ENCODE results near the gene PCDH9. TPM values are rescaled to one million over a fixed set of nuclear protein-coding genes. Genes with fewer than 3 reads are reported as not detected.

The PCDH9 gene
- total and polyA plus RNA-seq, 2 of the 13 experiments (the other 11 are each of a cell fraction or from before 2014, with no cell fraction given), result 0.09 TPM; not detected in 1

DNA sequence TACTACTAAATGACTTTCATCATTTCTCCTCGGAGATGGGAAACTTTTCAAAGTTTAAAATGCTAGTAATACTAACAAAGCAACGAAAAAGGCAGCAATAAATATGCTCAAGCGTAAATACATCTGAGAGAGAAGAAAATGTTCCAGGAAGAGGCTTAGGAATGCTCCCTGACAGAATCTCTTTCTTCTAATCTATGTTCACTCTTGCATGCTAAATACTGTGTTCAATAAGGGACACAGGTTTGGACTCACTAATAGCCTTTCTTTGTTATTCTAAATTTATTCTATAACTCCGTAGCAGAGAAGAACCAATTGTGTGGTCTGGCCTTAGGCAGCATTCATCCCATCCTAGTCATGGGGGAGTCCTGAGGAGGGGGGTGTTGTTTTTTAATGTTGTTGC is 823.0 kb downstream of the PCDH9 start (continued):
- TF ChIP-seq RBM39 (IDR thresholded peaks at IDR 0.05; ENCODE audit: low read depth, low read length, poor library complexity, severe bottlenecking), result no peak
- no peak for TF ChIP-seq CCAR2 (optimal IDR thresholded peaks at IDR 0.05; ENCODE audit: low read depth, low read length)
- TF ChIP-seq, protein P1, sequence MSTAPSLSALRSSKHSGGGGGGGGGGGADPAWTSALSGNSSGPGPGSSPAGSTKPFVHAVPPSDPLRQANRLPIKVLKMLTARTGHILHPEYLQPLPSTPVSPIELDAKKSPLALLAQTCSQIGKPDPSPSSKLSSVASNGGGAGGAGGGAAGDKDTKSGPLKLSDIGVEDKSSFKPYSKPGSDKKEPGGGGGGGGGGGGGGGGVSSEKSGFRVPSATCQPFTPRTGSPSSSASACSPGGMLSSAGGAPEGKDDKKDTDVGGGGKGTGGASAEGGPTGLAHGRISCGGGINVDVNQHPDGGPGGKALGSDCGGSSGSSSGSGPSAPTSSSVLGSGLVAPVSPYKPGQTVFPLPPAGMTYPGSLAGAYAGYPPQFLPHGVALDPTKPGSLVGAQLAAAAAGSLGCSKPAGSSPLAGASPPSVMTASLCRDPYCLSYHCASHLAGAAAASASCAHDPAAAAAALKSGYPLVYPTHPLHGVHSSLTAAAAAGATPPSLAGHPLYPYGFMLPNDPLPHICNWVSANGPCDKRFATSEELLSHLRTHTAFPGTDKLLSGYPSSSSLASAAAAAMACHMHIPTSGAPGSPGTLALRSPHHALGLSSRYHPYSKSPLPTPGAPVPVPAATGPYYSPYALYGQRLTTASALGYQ (CRISPR knock-in tag; IDR thresholded peaks at IDR 0.05), result no peak

DNA sequence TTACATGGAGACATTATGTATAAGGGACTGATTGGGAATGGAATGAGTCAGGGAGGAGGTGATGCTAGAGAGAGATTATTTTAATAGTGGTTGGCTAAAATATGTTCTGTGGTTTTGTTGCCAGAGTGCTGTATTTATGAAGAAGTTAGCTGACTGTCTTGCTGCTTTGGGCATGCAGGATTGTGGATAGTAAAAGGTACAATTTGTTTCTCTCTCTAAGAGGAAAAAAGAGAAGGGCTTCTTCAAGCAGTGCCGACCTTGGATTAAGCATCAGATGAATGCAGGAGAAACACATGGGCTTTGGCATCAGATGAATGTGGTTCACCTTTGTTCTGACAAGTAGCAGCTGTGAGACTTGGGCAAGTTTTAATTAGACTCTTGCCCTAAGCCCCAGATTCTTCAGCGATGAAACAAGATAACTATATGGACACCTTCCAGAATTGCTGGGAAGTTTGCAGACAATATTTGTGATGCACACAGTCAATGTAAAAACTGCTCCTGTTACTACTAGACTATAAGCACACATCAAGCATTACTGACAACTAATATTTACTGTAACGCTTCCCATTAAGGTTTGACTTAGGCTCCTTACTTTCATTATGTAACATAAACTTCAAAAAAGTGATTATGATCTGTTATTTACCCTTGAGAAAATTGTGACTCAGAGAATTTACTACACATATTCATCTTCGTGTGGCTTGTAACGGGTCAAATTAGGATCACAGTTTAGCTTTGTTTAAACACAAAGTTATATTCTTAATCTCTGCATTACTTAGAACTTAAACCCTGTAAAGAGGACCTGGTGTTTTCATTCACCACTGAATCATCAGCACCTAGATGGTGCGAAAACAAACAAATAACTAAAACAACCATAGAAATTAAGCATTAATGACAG is 824.0 kb downstream of the PCDH9 start:
- ATAC-seq (no peak), FAIRE-seq (no peak), DNase-seq (ENCODE audit: low spot score) (no peak)
- Histone ChIP-seq H3K27ac (ENCODE audit: extremely low read length, insufficient read depth, low read length) (no peak overlapping the region), H3K9ac (ENCODE audit: insufficient read depth, low read depth, low read length) (no peak overlapping the region), H3K36me3 (replicated peaks in 1 of 2; ENCODE audit: control insufficient read depth in 1 of 2, insufficient read depth in 2 of 2, low read length in 2 of 2) (no peaks in the 10 kb centered on the region), H3K4me2 (ENCODE audit: low read depth, low read length) (no peak overlapping the region), H4K20me1 (ENCODE audit: insufficient read depth, low read length) (no peaks in the 10 kb centered on the region), H3K79me2 (ENCODE audit: insufficient read depth, low read length) (no peaks in the 10 kb centered on the region), H3K4me3 (replicated peaks in 1 of 3; ENCODE audit: insufficient read depth in 1 of 3, low read depth in 2 of 3, low read length in 3 of 3) (no peak overlapping the region), H3K9me3 (ENCODE audit: low read length) (no peaks in the 10 kb centered on the region), H3K4me1 (ENCODE audit: insufficient read depth, low read length) (no peaks in the 10 kb centered on the region), H3K27me3 (ENCODE audit: control insufficient read depth in 1 of 2, insufficient read depth in 2 of 2, low read length in 2 of 2) (no peaks in the 10 kb centered on the region), H2AFZ (ENCODE audit: low read length) (no peak overlapping the region)
- WGBS (ENCODE audit: low lambda C conversion rate), result 10% methylated on average over 6 of the region's 6 CpGs
- TF ChIP-seq, protein P2, sequence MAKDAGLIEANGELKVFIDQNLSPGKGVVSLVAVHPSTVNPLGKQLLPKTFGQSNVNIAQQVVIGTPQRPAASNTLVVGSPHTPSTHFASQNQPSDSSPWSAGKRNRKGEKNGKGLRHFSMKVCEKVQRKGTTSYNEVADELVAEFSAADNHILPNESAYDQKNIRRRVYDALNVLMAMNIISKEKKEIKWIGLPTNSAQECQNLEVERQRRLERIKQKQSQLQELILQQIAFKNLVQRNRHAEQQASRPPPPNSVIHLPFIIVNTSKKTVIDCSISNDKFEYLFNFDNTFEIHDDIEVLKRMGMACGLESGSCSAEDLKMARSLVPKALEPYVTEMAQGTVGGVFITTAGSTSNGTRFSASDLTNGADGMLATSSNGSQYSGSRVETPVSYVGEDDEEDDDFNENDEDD (CRISPR knock-in tag; IDR thresholded peaks at IDR 0.05; ENCODE audit: borderline replicate concordance), result no peak
- in situ Hi-C loops (cut with HindIII; ENCODE audit: extremely low pct_ligation_motif_present, low pct_unique_long_range_greater_than_20kb) (no loop called here), intact Hi-C loops (cut with micrococcal nuclease; ENCODE audit: unreplicated experiment) (no loop called here)
- BruUV-seq (replicated peaks), result no TSS peak
- CTCF ChIA-PET (ENCODE audit: low intra/inter-chr PET ratio, low total read pairs), result no interaction called here
- POLR2A ChIA-PET, result no interaction called here
